ENCODE data around the gene ATP9A.

GRCh38 chr20:51720384-51720783, 47.8 kb downstream of the ATP9A start:
- TF ChIP-seq POLR2A (IDR thresholded peaks at IDR 0.05; ENCODE audit: low read depth, low read length) = no peak
- no peak for TF ChIP-seq RFX5 (IDR thresholded peaks at IDR 0.05; ENCODE audit: low read depth, low read length)
- no peak for TF ChIP-seq CTCF (conservative IDR thresholded peaks at IDR 0.05; ENCODE audit: low read depth, low read length)
- no peak for TF ChIP-seq BHLHE40 (IDR thresholded peaks at IDR 0.05; ENCODE audit: low read depth, low read length)
- TF ChIP-seq FOS (IDR thresholded peaks at IDR 0.05; ENCODE audit: low read depth, low read length) = no peak
